ENCODE results near the gene OGN. TPM values are rescaled to one million over a fixed set of nuclear protein-coding genes. Genes with fewer than 3 reads are reported as not detected.

Gene OGN
- total RNA-seq, 1 experiment from 2014 or later = not detected

- no peak overlapping the region for H3K56ac ChIP-seq (ENCODE audit: insufficient read length, low read depth, low read length)
- no peak overlapping the region for H3K9ac ChIP-seq (ENCODE audit: extremely low read depth, insufficient read length, low read length)
- H3K9me3 ChIP-seq (ENCODE audit: control insufficient read depth, low read depth, low read length) = no peaks in the 10 kb centered on the region
- no peaks in the 10 kb centered on the region for H3K27me3 Mint-ChIP-seq (ENCODE audit: low read depth)
- no peak overlapping the region for H3K23ac ChIP-seq (ENCODE audit: insufficient read length, low read depth, low read length)
- no peak for TF ChIP-seq CTCF (conservative IDR thresholded peaks at IDR 0.05)
- no peak overlapping the region for H2AK5ac ChIP-seq (ENCODE audit: insufficient read length, low read length)
- no peak overlapping the region for H3K4me2 ChIP-seq (ENCODE audit: insufficient read depth, insufficient read length, low read length)
- H3K18ac ChIP-seq (ENCODE audit: insufficient read length, low read depth, low read length) = no peak overlapping the region
- H4K91ac ChIP-seq (ENCODE audit: insufficient read length, low read depth, low read length) = no peak overlapping the region
- H3K79me2 ChIP-seq (ENCODE audit: insufficient read depth, low read length) = no peaks in the 10 kb centered on the region
- H2BK15ac ChIP-seq (ENCODE audit: low read depth, low read length) = no peak overlapping the region
- H4K5ac ChIP-seq (ENCODE audit: insufficient read length, low read depth, low read length) = no peak overlapping the region
- H3K4me1 Mint-ChIP-seq = no peaks in the 10 kb centered on the region
- no peak overlapping the region for H2BK5ac ChIP-seq (ENCODE audit: insufficient read length, low read length)
- H3K27me3 ChIP-seq (ENCODE audit: insufficient read depth, low read length) = no peaks in the 10 kb centered on the region
- H4K8ac ChIP-seq (replicated peaks; ENCODE audit: insufficient read length, low read depth, low read length) = no peak overlapping the region
- no peak overlapping the region for H2AFZ ChIP-seq (ENCODE audit: low read length)
- no peak overlapping the region for H3K4ac ChIP-seq (ENCODE audit: low read depth, low read length)
- H3K36me3 Mint-ChIP-seq (ENCODE audit: insufficient read depth in 1 of 3, low read depth in 3 of 3) = no peaks in the 10 kb centered on the region
- H3K79me1 ChIP-seq (ENCODE audit: insufficient read depth, low read depth, low read length, poor library complexity, severe bottlenecking) = no peaks in the 10 kb centered on the region
- no peak overlapping the region for H3K27ac Mint-ChIP-seq
- H3K4me3 Mint-ChIP-seq = no peak overlapping the region
- WGBS (ENCODE audit: extremely low coverage, insufficient read length, low lambda C conversion rate) = 100% methylated on average over 1 of the region's 5 CpGs
- no peaks in the 10 kb centered on the region for H3K4me1 ChIP-seq (ENCODE audit: insufficient read depth, low read length)
- no peak overlapping the region for H3T11ph ChIP-seq (ENCODE audit: low read length)
- no peak for DNase-seq
- no peaks in the 10 kb centered on the region for H4K20me1 ChIP-seq (ENCODE audit: control insufficient read depth, insufficient read depth, insufficient read length)
- no peak overlapping the region for H3K14ac ChIP-seq (ENCODE audit: insufficient read depth, low read length)
- no peaks in the 10 kb centered on the region for H3K23me2 ChIP-seq (ENCODE audit: insufficient read length, low read depth, low read length, poor library complexity, severe bottlenecking)
- no peak overlapping the region for H2BK20ac ChIP-seq (ENCODE audit: low read depth, low read length, poor library complexity, severe bottlenecking)
- no peaks in the 10 kb centered on the region for H3K9me3 Mint-ChIP-seq
- no peak overlapping the region for H2BK120ac ChIP-seq (ENCODE audit: low read depth, low read length, poor library complexity, severe bottlenecking)
- no peak overlapping the region for H3K27ac ChIP-seq (ENCODE audit: insufficient read length, low read depth, low read length)
- H2BK12ac ChIP-seq (ENCODE audit: insufficient read length, low read depth, low read length) = no peak overlapping the region
These were observed 28.0 kb upstream of the OGN start for GRCh38 chr9:92432350-92432749.

All from H9 (cell line).